Neuronal stem cell (in vitro differentiated cells): ENCODE measurements around the gene CEP57.
"Not testable (repeated sequence)": the region's sequence is repeated elsewhere in the genome, so short reads cannot be mapped to it uniquely, and the experiment has no call there.

Experiments used
- DNase-seq: peaks from one replicate; pipeline ENCODE4 v3.0.0-alpha.2; 2013; ENCODE audit warnings: low spot score
- H2AFZ ChIP-seq: one replicate; pipeline ENCODE4 v1.6.1; 2013; ENCODE audit warnings: mild to moderate bottlenecking, low read length, inconsistent platforms
- H2AK5ac ChIP-seq: 2 replicates; pipeline ENCODE4 v1.6.1; 2013; ENCODE audit warnings: low read depth, mild to moderate bottlenecking, inconsistent platforms, low read length, moderate library complexity, mixed read lengths
- H2BK120ac ChIP-seq: 2 replicates; pipeline ENCODE4 v1.6.1; 2013; ENCODE audit warnings: low read depth, mild to moderate bottlenecking, inconsistent platforms, low read length, moderate library complexity, mixed read lengths
- H2BK12ac ChIP-seq: one replicate; pipeline ENCODE4 v1.6.1; 2013; ENCODE audit warnings: low read length, inconsistent platforms
- H2BK15ac ChIP-seq: 2 replicates; pipeline ENCODE4 v1.6.1; 2013; ENCODE audit warnings: mild to moderate bottlenecking, low read length, inconsistent platforms, mixed read lengths
- H2BK5ac ChIP-seq: one replicate; pipeline ENCODE4 v1.6.1; 2013; ENCODE audit warnings: inconsistent platforms, mild to moderate bottlenecking, low read length, moderate library complexity
- H3K14ac ChIP-seq: one replicate; pipeline ENCODE4 v1.6.1; 2013; ENCODE audit warnings: low read length, inconsistent platforms
- H3K18ac ChIP-seq: 2 replicates; pipeline ENCODE4 v1.6.1; 2013; ENCODE audit warnings: low read length, inconsistent platforms
- H3K23ac ChIP-seq: 2 replicates; pipeline ENCODE4 v1.6.1; 2013; ENCODE audit warnings: low read depth, mild to moderate bottlenecking, mixed read lengths, low read length, inconsistent platforms; ENCODE audit not compliant: poor library complexity
- H3K27ac ChIP-seq: replicated peaks from 3 replicates; pipeline ENCODE4 v1.5.1; 2013; ENCODE audit warnings: low read length, inconsistent platforms
- H3K27me3 ChIP-seq, 3 experiments: 2 replicates each; pipeline ENCODE4 v1.6.1; 2013; ENCODE audit warnings: low read length in 3 of 3, mild to moderate bottlenecking in 2 of 3, inconsistent platforms in 1 of 3, low read depth in 1 of 3, mixed read lengths in 1 of 3, moderate library complexity in 1 of 3; ENCODE audit not compliant: control insufficient read depth in 3 of 3, insufficient read depth in 3 of 3
- H3K36me3 ChIP-seq, 2 donors: replicated peaks in 1 of 2; 2 replicates each; pipeline ENCODE4 v1.6.1; 2013; ENCODE audit warnings: low read length in 2 of 2; ENCODE audit not compliant: control insufficient read depth in 2 of 2, insufficient read depth in 2 of 2
- H3K4ac ChIP-seq: 2 replicates; pipeline ENCODE4 v1.6.1; 2013; ENCODE audit warnings: inconsistent platforms, mild to moderate bottlenecking, low read length, moderate library complexity
- H3K4me1 ChIP-seq, 2 donors: 1 replicate in 1 of 2; 2 replicates in 1 of 2; pipeline ENCODE4 v1.6.1; 2013; ENCODE audit warnings: low read length in 2 of 2, low read depth in 1 of 2; ENCODE audit not compliant: control insufficient read depth in 2 of 2, insufficient read depth in 1 of 2
- H3K4me2 ChIP-seq: one replicate; pipeline ENCODE4 v1.6.1; 2013; ENCODE audit warnings: mild to moderate bottlenecking, low read length, inconsistent platforms; ENCODE audit not compliant: insufficient read depth, poor library complexity, severe bottlenecking
- H3K4me3 ChIP-seq, 2 donors: 2 replicates each; pipeline ENCODE4 v1.5.1; 2013; ENCODE audit warnings: low read length in 2 of 2, mild to moderate bottlenecking in 2 of 2, inconsistent platforms in 1 of 2, moderate library complexity in 1 of 2
- H3K79me1 ChIP-seq: one replicate; pipeline ENCODE4 v1.6.1; 2013; ENCODE audit warnings: low read depth, mild to moderate bottlenecking, inconsistent platforms, low read length, moderate library complexity
- H3K9ac ChIP-seq: one replicate; pipeline ENCODE4 v1.6.1; 2013; ENCODE audit warnings: mild to moderate bottlenecking, low read depth, low read length, inconsistent platforms; ENCODE audit not compliant: poor library complexity
- H3K9me3 ChIP-seq, 2 donors: replicated peaks in 1 of 2; 2 replicates each; pipeline versions ENCODE3 to v1.6.1; 2013; ENCODE audit warnings: low read length in 2 of 2, mild to moderate bottlenecking in 2 of 2, inconsistent platforms in 1 of 2, low read depth in 1 of 2, mixed read lengths in 1 of 2, moderate library complexity in 1 of 2; ENCODE audit not compliant: control insufficient read depth in 2 of 2, insufficient read depth in 1 of 2
- H4K8ac ChIP-seq: one replicate; pipeline ENCODE4 v1.6.1; 2013; ENCODE audit warnings: low read depth, mild to moderate bottlenecking, inconsistent platforms, low read length, moderate library complexity
- H4K91ac ChIP-seq: one replicate; pipeline ENCODE4 v1.6.1; 2013; ENCODE audit warnings: low read length, low read depth, mild to moderate bottlenecking, inconsistent platforms; ENCODE audit not compliant: poor library complexity
- WGBS, 2 donors: extraction: QIAGEN DNeasy Blood & Tissue Kit; methylation state at CpG; one replicate each; pipeline ENCODE4 v1.1.7; 2013; ENCODE audit warnings: missing lambda C conversion rate in 2 of 2, mixed read lengths in 1 of 2; ENCODE audit not compliant: insufficient read length in 2 of 2, insufficient replicate concordance in 1 of 2; ENCODE audit errors: extremely low coverage in 2 of 2; 5-methylcytosine and 5-hydroxymethylcytosine counted together

The CEP57 gene

GRCh38 chr11:95850137-95850536 is 59.8 kb downstream of the CEP57 start:
- H3K27me3 ChIP-seq = no peaks in the 10 kb centered on the region
- DNase-seq = no peak
- H3K27ac ChIP-seq = no peak overlapping the region
- no peak overlapping the region for H2AFZ ChIP-seq
- H2BK12ac ChIP-seq = no peak overlapping the region
- H2BK120ac ChIP-seq = no peak overlapping the region
- H3K36me3 ChIP-seq = peaks cover 2 to 88% of the 10 kb centered on the region in 2 donors
- H2AK5ac ChIP-seq = no peak overlapping the region
- H3K4ac ChIP-seq = no peak overlapping the region
- H3K9me3 ChIP-seq = no peaks in the 10 kb centered on the region
- H3K4me2 ChIP-seq = no peak overlapping the region
- no peak overlapping the region for H3K4me3 ChIP-seq
- no peak overlapping the region for H3K18ac ChIP-seq
- no peak overlapping the region for H3K9ac ChIP-seq
- no peak overlapping the region for H2BK15ac ChIP-seq
- no peaks in the 10 kb centered on the region for H3K4me1 ChIP-seq
- no peak overlapping the region for H4K91ac ChIP-seq
- no peaks in the 10 kb centered on the region for H3K79me1 ChIP-seq
- no peak overlapping the region for H3K14ac ChIP-seq
- H2BK5ac ChIP-seq = no peak overlapping the region
- no peak overlapping the region for H3K23ac ChIP-seq
- H4K8ac ChIP-seq = no peak overlapping the region

GRCh38 chr11:95853138-95853537 is 62.8 kb downstream of the CEP57 start:
- Histone ChIP-seq H3K27ac (no peak overlapping the region), H3K4me3 (no peak overlapping the region), H4K91ac (no peak overlapping the region), H3K23ac (no peak overlapping the region), H3K4ac (no peak overlapping the region), H2AFZ (no peak overlapping the region), H3K9ac (no peak overlapping the region), H3K4me2 (no peak overlapping the region), H2BK5ac (no peak overlapping the region), H2AK5ac (no peak overlapping the region), H3K14ac (no peak overlapping the region), H2BK12ac (no peak overlapping the region), H2BK15ac (no peak overlapping the region), H2BK120ac (no peak overlapping the region), H3K36me3 (peaks cover 2 to 88% of the 10 kb centered on the region in 2 donors), H3K18ac (no peak overlapping the region), H3K4me1 (no peaks in the 10 kb centered on the region), H4K8ac (no peak overlapping the region), H3K9me3 (no peaks in the 10 kb centered on the region), H3K79me1 (no peaks in the 10 kb centered on the region), H3K27me3 (no peaks in the 10 kb centered on the region)
- no peak for DNase-seq

GRCh38 chr11:95853862-95854261 is 63.6 kb downstream of the CEP57 start:
- H3K9me3 ChIP-seq = no peaks in the 10 kb centered on the region
- no peak overlapping the region for H3K27ac ChIP-seq
- H3K36me3 ChIP-seq = peaks cover 2 to 88% of the 10 kb centered on the region in 2 donors
- no peak overlapping the region for H2AK5ac ChIP-seq
- H3K79me1 ChIP-seq = no peaks in the 10 kb centered on the region
- H2BK15ac ChIP-seq = no peak overlapping the region
- H3K14ac ChIP-seq = no peak overlapping the region
- H2AFZ ChIP-seq = no peak overlapping the region
- no peak overlapping the region for H3K9ac ChIP-seq
- no peaks in the 10 kb centered on the region for H3K27me3 ChIP-seq
- H2BK5ac ChIP-seq = no peak overlapping the region
- no peak overlapping the region for H4K91ac ChIP-seq
- no CpG with 5 or more reads among the region's 2 CpGs for WGBS, 2 donors
- no peak overlapping the region for H3K4me3 ChIP-seq
- DNase-seq = no peak
- no peak overlapping the region for H2BK120ac ChIP-seq
- H3K4me2 ChIP-seq = no peak overlapping the region
- H4K8ac ChIP-seq = no peak overlapping the region
- H3K4me1 ChIP-seq = no peaks in the 10 kb centered on the region
- no peak overlapping the region for H2BK12ac ChIP-seq
- H3K23ac ChIP-seq = no peak overlapping the region
- H3K4ac ChIP-seq = no peak overlapping the region
- no peak overlapping the region for H3K18ac ChIP-seq

GRCh38 chr11:95854362-95854761 is 64.1 kb downstream of the CEP57 start:
- H3K23ac ChIP-seq, H2BK12ac ChIP-seq, H2BK15ac ChIP-seq, H3K14ac ChIP-seq, H4K91ac ChIP-seq, H3K4me2 ChIP-seq, H3K27ac ChIP-seq, H3K79me1 ChIP-seq, DNase-seq, H2BK120ac ChIP-seq, H2BK5ac ChIP-seq, H3K9me3 ChIP-seq, H3K4ac ChIP-seq, H2AK5ac ChIP-seq, H3K4me1 ChIP-seq, H2AFZ ChIP-seq, H3K9ac ChIP-seq, H3K27me3 ChIP-seq, H3K18ac ChIP-seq, H4K8ac ChIP-seq, H3K4me3 ChIP-seq: not testable (repeated sequence)
- peaks cover 2 to 88% of the 10 kb centered on the region in 2 donors for H3K36me3 ChIP-seq
- no CpG with 5 or more reads among the region's 5 CpGs for WGBS, 2 donors
